NCI-H2081 treated with DMSO at 0.1 percent for 48 hours (cell line): ENCODE data around the gene SPATA7.
"Not testable (repeated sequence)": the region's sequence is repeated elsewhere in the genome, so short reads cannot be mapped to it uniquely, and the experiment has no call there.

ENCODE experiments used
- DNase-seq: peaks from one replicate; lab custom pipeline; 2025; lab: John Stamatoyannopoulos, UW

SPATA7 gene, protein sequence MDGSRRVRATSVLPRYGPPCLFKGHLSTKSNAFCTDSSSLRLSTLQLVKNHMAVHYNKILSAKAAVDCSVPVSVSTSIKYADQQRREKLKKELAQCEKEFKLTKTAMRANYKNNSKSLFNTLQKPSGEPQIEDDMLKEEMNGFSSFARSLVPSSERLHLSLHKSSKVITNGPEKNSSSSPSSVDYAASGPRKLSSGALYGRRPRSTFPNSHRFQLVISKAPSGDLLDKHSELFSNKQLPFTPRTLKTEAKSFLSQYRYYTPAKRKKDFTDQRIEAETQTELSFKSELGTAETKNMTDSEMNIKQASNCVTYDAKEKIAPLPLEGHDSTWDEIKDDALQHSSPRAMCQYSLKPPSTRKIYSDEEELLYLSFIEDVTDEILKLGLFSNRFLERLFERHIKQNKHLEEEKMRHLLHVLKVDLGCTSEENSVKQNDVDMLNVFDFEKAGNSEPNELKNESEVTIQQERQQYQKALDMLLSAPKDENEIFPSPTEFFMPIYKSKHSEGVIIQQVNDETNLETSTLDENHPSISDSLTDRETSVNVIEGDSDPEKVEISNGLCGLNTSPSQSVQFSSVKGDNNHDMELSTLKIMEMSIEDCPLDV

DNA sequence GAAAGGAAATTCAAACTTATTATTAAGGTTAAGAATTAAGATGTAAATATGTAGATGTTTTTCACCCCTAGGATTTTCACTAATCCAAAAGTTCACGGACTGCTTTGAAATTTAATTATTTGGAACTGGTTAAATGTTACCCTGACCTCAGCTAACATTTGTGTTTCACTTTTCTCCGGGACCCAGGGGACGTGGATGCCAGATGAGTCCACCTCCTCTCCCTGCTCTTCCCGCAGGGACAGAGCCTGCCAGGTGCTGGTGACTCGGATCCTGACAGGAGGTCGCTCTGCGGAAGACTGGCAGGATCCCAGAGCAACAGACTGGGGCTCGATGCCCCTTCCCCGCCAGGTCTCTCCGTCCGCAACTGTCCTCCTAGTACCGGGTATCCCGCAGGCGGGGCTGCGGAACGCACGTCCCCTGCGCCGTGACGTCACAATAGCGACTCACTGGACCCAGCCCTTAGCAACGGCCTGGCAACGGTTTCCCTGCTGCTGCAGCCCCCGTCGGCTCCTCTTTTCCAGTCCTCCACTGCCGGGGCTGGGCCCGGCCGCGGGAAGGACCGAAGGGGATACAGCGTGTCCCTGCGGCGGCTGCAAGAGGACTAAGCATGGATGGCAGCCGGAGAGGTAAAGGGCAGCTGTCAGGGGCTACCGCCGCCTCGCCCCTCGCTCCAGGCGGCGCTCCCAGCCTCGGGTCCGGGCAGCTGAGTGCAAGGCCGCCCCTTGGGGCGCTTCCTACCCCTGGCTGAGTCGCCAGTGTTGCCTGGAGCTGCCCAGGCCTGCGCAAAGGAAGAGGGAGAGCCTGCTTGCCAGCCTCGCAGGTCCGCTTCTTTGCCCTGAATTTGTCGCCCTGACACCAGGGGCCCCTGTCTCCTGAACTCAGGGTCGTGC is at the start of gene SPATA7:
Gene SPATA7, plus strand, starts transcription at position 446 of the 890 bp plus-strand sequence. Its CDS starts 162 bp downstream, at position 608.
- DNase-seq: peak; percentile 60

DNA sequence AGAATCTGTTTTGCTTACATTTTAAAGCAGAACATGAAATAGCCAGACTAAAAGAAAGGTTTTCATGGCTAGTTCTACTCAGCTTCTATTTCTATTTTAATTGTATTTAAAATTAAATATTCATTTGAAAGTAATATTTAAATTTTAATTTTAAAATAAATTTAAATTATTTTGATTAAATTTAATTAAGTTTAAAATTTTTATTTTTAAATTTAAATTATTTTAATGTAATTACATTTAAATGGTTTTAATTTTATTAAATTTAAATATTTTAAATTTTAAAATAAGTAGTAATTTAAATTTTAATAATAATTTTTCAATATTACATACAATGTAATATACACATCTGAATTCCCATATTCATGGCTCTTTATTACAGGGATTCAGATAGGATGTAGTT is 45.1 kb upstream of the SPATA7 start:
- no peak for DNase-seq

DNA sequence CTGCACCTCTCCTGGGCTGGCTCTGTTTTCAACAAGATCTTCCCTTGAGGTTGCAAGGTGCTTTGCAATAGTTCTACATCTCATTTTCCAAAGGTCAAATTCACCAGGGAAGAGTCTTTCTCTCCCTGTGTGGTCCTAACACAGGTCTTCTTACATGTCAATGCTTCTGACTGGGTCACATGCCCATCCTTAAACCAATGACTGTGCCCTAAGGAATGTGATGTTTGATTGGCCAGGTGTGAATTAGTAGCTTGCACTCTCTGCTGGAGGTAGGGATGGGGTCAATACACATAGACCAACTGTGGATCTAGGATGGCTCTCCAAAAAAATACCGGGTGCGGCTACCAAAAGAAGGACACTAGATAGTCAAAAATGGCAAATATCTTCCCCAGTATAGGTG is 42.5 kb upstream of the SPATA7 start:
- no peak for DNase-seq

DNA sequence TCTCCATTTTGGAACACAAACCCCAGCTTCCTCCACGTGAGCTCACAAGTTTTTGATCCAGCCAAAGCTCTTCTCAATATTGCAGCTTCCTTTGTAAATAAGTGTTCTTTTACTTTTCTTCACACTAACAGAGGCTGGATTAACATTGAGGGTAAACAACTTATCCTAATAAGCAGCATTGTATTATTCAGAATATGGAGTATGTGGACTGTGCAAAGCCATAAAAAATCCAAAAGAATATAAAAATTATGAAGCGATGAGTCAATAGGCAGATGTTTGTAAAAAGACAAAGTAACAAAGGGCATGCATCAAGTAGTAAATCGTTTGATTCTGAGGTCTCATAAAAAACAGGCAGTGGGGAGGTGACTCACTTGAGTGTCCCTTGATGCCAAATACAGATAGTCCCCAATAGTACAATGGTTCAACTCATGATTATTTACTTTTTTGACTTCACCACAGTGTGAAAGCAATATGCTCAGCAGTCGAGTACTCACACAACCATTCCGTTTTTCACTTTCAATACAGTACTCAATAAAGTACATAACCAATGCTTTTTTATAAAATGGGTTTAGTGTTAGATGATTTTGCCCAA is 39.3 kb upstream of the SPATA7 start:
- DNase-seq: no peak

DNA sequence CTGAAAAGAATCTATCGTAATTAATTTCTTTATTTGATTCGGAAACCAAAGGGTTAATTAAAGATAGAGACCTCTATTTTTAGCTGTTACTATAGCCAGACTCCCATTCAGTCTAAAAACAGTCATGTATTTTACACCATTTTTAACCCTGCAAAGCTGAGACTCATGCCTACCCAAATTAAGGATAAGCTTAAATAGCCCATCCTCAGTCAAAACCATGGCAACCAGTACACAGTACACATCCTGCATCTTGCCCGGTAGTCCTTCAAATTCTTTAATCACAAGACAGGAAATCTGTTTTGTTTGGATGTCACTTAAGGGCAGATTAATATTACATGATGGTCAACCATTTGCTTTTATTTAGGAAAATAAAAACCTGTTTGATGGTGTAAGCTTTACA is 36.9 kb upstream of the SPATA7 start:
- DNase-seq: no peak

DNA sequence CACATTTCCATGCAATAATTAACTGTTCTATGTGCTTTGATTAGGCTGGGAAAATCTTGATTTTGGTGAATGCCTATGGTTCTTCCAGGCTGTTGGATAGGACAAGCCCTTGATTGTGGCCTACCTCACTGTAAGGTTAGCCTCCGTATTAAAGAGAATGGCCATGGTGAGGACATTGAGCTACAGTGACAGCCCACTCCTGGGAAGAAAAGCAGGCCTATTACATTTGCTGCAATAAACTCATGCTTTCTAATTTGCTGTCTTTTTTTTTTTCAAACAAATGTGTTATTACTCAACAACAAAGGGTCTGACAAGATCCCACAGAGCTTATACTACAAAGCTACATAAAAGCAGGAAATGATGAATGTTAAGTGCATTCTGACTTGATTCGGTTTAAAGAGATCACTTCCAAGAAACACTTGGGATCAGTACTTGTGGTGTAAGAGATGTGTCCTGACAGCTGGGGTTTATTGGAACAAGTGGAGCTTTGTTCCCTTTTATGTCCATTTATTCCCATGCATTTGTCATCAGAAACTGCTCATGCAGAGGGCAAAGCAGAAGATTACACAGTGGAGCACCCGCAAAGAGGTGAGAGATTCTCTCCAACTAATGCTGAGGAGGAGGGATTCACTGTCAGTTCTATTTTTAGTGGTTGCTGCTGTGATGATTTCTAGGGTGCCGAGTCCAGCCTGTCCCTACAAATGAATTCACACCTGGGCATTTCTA is 33.3 kb upstream of the SPATA7 start:
- DNase-seq: no peak

DNA sequence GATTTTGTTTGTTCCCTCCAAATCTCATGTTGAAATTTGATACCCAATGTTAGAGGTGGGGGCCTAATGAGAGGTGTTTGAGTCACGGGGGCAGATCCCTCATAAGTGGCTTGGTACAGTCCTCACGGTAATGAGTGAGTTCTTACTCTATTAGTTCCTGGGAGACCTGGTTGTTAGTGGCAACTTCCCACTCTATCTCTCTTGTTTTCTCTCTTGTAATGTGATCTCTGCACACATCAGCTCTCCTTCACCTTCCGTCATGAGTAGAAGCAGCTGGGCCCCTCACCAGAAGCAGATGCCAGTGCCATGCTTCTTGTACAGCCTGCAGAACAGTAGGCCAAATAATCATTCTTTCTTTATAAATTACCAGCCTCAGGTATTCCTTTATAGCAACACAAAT is 32.8 kb upstream of the SPATA7 start:
- no peak for DNase-seq

DNA sequence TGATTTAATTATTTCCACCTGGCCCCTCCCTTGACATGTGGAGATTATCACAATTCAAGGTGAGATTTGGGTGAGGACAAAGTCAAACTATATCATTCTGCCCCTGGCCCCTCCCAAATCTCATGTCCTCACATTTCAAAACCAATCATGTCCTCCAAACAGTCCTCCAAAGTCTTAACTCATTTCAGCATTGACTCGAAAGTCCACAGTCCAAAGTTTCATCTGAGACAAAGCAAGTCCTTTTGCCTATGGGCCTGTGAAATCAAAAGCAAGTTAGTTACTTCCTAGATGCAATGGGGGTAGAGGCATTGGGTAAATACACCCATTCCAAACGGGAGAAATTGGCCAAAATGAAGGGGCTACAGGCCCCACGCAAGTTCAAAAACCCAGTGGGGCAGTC is 31.1 kb upstream of the SPATA7 start:
- no peak for DNase-seq

DNA sequence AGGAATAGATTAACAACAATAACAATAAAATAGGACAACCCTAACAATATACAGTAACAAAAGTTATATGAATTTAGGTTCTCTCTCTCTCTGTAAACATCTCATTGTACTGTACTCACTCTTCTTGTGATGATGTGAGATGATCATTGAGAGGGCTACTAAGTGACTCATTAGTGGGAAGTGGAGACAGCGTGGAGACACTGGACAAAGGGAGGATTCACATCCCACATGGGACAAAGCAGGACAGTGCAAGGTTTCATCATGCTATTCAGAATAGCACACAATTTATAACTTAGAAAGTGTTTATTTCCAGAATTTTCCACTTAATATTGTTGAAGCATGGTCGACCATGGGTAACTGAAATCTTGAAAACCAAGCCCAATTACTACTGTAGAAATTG is 26.0 kb upstream of the SPATA7 start:
- no peak for DNase-seq

DNA sequence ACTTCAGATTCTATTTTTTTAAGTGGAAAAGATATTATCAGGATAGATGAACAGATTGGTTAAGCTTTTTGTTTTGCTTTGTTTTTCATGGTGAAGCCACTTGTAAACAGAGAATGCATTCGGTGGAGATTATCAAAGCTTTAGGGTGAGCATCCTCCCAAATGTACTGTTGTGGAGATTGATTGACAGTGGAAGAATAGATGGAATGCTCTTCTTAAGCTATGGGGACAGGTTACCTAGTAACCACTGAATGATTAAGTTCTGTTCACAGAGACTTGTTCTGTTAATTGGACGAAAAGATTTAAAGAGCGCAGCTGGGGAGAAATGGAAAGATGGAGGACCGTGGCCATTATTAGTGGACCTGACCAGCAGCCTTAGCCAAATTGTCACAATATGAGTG is 21.8 kb upstream of the SPATA7 start:
- DNase-seq: no peak

DNA sequence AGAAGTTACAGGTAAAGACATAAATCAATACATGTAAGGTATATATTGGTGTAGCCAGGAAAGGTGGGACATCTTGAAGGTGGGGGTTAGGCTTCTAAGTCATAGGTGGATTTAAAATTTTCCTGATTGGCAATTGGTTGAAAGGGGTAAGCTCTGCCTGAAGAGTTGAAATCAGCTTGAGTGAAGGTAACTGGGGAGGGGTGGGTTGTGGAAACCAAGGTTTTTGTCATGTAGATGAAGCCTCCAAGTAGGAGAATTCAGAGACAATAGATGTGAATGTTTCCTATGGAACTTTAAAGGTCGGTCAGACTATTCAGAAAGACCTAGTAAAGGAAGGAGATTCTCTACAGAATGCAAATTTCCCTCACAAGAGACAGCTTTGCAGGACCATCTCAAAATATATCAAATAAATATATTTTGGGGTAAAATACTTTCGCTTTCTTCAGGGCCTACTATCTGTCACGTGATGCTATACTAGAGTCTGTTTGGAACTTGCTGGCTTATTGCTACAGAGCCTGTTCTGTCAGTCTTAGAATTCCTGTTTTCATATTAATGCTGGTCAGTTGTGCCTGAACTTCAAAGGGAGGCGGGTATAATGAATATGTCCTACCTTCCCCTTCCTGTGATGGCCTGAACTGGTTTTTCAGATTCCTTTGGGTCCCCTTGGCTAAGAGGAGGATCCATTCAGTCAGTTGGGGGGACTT is 20.6 kb upstream of the SPATA7 start:
- DNase-seq: no peak

DNA sequence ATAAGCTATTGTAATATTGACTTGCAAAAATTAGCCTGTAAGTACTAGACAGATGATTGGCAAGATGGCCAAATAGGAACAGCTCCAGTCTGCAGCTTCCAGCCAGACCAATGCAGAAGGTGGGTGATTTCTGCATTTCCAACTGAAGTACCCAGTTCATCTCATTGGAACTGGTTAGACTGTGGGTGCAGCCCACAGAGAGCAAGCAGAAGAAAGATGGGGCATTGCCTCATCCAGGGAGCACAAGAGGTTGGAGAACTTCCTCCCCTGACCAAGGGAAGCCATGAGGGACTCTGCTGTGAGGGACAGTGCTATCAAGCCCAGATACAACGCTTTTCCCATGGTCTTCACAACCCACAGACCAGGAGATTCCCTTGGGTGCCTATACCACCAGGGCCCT is 16.0 kb upstream of the SPATA7 start:
- no peak for DNase-seq

DNA sequence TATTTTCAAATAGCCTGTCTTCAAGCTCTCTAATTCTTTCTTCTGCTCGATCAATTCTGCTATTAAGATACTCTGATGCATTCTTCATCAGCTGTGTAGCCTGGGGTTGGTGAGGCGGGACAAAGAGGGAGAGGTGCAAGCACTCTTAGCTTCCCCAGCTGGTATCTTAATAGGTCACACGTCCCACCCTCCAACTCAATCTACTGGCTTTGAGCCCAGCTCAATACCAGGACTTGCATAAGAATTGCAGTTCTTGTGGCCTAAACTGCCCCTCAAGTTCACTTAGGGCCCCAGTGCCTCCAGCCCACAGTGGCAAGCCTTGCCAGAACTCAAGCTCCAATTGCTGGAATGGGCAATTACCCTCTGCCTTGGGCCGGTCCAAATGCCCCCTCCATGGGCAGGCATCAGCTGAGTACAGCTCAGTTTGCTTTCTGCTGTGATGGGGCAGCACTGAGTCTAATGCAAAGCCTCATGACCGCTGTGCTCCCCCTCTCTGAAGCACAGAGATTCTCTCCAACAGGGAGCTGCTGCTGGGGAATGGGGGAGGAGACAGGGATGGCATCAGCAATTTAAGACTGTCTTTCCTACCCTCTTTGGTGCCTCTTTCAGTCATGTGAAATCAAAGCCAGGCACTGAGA is 5.6 kb upstream of the SPATA7 start:
- no peak for DNase-seq

DNA sequence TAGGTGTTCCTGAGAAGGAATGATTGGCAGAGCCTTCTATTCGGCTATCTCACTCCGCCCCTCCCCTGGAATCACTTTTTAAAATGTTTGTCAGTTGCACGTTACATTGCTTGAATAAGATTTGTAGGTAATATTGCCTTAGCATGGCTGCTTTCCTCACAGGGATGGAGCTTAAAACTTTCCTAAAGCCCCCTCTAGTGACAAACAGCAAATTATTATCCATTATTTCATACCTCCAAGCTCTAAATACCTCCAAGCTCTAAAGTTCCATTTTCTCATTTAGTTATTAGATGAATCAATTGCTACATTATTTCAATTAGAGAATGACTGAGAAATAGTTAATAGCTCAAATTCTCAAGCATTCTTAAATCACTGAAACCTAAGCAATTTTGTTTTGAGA is 5.1 kb upstream of the SPATA7 start:
- no peak for DNase-seq

DNA sequence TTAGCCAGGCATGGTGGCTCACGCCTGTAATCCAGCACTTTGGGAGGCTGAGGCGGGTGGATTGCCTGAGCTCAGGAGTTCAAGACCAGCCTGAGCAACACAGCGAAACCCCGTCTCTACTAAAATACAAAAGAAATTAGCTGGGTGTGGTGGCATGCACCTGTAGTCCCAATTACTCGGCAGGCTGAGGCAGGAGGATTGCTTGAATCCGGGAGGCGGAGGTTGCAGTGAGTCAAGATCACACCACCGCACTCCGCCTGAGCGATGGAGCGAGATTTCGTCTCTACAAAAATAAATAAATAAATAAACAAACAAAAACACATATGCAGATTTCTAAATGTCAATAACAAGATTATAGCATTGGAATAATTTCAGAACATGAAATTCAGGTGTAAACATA is 3.8 kb upstream of the SPATA7 start:
- DNase-seq: not testable (repeated sequence)

DNA sequence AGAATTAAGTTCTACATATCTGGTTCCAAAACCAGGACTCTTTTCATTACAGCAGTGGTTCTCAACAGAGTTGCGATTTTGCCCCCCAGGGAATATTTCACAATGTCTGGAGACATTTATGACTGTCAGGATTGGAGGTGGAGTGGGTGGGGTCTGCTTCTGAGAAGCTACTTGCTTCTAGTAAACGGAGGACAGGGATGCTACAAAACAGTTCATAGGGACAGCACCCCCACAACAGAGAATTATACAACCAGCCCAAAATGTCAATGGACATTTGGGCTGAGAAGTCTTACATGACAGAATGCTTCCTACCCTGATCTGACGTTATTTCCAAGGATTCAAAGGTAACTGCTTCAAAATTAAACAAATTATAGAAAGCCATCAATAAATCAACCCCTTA is 739 bp upstream of the SPATA7 start:
- DNase-seq: no peak

DNA sequence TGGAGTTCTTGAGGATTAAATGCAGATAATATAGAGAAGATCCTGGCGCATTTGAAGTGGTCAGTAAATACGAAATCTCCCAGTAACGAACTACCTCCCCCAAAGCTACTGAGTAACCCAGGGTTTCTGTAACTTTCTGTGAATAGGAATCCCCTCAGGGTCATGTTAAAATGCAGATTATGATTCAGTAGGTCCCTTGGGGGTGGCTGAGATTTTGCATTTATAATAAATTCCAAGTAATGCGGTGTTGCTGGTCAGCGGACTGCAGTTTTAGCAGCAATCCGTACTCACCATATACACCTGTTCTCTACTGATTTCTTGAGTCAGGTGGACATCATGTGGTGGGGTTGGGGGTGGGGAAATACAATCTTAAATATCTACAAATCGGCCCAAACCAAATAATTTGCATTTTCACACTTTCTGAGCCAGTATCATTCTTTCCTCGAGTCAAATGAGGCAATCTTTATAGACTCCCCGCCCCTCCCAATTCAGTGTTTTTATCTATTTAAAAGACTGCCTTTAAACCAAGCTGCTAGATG is 868 bp downstream of the SPATA7 start:
- DNase-seq: no peak

DNA sequence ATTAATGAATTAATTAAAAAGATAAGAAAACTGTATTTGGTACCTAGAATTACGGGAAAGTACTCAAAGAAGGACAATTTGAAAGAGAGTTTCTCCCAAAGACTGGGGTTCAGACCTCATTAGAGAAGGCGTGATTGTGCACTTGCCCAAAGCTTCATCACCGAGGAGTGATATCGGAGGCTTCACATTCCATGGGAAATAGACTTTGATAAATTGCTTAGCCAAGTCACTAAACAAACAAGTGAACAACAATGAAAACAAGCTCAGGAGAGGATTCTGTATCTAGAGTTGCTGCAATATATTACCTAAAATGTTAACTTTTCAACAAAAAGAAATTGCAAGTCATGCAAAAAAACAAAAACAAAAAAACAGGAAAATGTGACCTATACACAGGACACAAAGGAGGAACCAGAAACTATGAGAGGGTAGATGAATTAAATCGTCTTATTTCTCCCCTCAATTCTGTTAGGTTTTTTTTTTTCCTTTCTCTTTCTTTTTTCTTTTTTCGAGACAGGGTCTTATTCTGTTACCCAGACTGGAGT is 3.4 kb downstream of the SPATA7 start:
- no peak for DNase-seq

DNA sequence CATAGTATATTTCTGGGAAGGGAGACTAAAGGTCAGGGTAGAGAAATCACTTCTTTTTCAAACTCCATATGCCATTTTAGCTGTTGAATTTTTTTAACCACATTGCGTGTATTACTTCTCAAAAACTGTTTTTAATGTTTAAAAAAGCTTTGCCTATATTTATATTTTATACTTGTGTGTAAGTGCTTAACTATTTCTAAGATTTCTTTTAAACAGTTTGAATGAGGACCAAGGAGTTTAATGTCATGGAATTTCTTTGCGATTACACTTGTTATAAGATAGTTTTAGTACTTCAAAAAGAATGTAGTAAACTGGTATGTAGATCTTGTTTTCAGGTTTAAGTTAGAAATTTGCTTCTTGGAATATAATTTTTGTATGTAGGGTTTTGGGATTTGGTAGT is 7.2 kb downstream of the SPATA7 start:
- DNase-seq: no peak

DNA sequence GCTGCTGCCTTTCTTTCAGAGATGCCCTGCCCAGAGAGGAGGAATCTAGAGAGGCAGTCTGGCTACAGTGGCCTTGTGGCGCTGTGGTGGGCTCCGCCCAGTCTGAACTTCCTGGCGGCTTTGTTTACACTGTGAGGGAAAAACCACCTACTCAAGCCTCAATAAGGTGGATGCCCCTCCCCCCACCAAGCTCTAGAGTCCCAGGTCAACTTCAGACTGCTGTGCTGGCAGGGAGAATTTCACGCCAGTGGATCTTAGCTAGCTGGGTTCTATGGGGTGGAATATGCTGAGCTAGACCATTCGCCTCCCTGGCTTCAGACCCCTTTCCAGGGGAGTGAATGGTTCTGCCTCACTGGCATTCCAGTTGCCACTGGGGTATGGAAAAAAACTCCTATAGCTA is 25.6 kb downstream of the SPATA7 start:
- no peak for DNase-seq
